H1 (cell line): ENCODE results near the gene PPP1R14B. TPM values are rescaled to one million over a fixed set of nuclear protein-coding genes. Genes with fewer than 3 reads are reported as not detected.

Experiments
- CTCF ChIA-PET: fragments of 300-600 bp; sonication (Branson Sonifier 250); formaldehyde crosslinking; loops from one replicate; lab custom pipeline; 2021; ENCODE audit not compliant: partially characterized antibody; lab: Charles Lee
- POLR2A ChIA-PET: fragments of 300-600 bp; sonication (Branson Sonifier 250); formaldehyde crosslinking; loops from one replicate; lab custom pipeline; 2021; ENCODE audit warnings: inconsistent platforms; ENCODE audit not compliant: partially characterized antibody; lab: Charles Lee
- DNase-seq, 2 experiments: peaks; one replicate each; pipeline versions ENCODE4 v3.0.0 to v3.0.0-alpha.2; 2010 to 2022; ENCODE audit warnings: low spot score in 2 of 2, low read depth in 1 of 2, mixed read lengths in 1 of 2
- FAIRE-seq: peaks from 2 replicates; lab custom pipeline; 2011; peaks lifted over from hg19 to GRCh38; lab: Jason Lieb, UNC
- H2AFZ ChIP-seq: 2 replicates; pipeline ENCODE4 v1.8.1; 2012; ENCODE audit warnings: low read length, inconsistent platforms
- H2AK5ac ChIP-seq: 2 replicates; pipeline ENCODE4 v1.6.1; 2013; ENCODE audit warnings: low read depth, low read length
- H2BK120ac ChIP-seq: replicated peaks from 2 replicates; pipeline ENCODE3; 2013; ENCODE audit warnings: low read depth, low read length, inconsistent platforms
- H2BK12ac ChIP-seq: 2 replicates; pipeline ENCODE4 v1.6.1; 2013; ENCODE audit warnings: low read depth, low read length
- H2BK15ac ChIP-seq: 2 replicates; pipeline ENCODE4 v1.6.1; 2013; ENCODE audit warnings: low read length
- H2BK20ac ChIP-seq: 2 replicates; pipeline ENCODE4 v1.6.1; 2013; ENCODE audit warnings: low read length
- H2BK5ac ChIP-seq: 2 replicates; pipeline ENCODE4 v1.6.1; 2013; ENCODE audit warnings: low read depth, low read length
- H3K14ac ChIP-seq: 2 replicates; pipeline ENCODE4 v1.6.1; 2013; ENCODE audit warnings: inconsistent platforms; ENCODE audit not compliant: insufficient read length
- H3K18ac ChIP-seq: 2 replicates; pipeline ENCODE4 v1.6.1; 2013; ENCODE audit warnings: low read length; ENCODE audit errors: extremely low read depth
- H3K23ac ChIP-seq: 2 replicates; pipeline ENCODE4 v1.6.1; 2013; ENCODE audit warnings: inconsistent platforms; ENCODE audit not compliant: insufficient read length
- H3K23me2 ChIP-seq: 2 replicates; pipeline ENCODE4 v1.6.1; 2013; ENCODE audit warnings: low read depth, low read length
- H3K27ac ChIP-seq: 2 replicates; pipeline ENCODE4 v1.6.1; 2011; ENCODE audit warnings: low read depth, low read length, inconsistent platforms
- H3K27me3 ChIP-seq, 4 experiments: replicated peaks in 1 of 4; 1 replicate in 1 of 4; 2 replicates in 3 of 4; pipeline versions ENCODE4 v1.6.1 to v1.8.1; 2011 to 2013; ENCODE audit warnings: low read length in 3 of 4, mild to moderate bottlenecking in 3 of 4, inconsistent platforms in 2 of 4, mixed read lengths in 2 of 4, moderate library complexity in 1 of 4; ENCODE audit not compliant: control insufficient read depth in 3 of 4, insufficient read depth in 3 of 4; ENCODE audit errors: extremely low read depth in 1 of 4
- H3K36me3 ChIP-seq, 4 experiments: 2 replicates each; pipeline versions ENCODE4 v1.6.1 to v1.8.1; 2011 to 2013; ENCODE audit warnings: mild to moderate bottlenecking in 4 of 4, low read length in 3 of 4, moderate library complexity in 2 of 4, control low read depth in 1 of 4, inconsistent platforms in 1 of 4; ENCODE audit not compliant: insufficient read depth in 4 of 4, control insufficient read depth in 2 of 4
- H3K4ac ChIP-seq: replicated peaks from 2 replicates; pipeline ENCODE3; 2013; ENCODE audit warnings: low read length, low read depth, mixed read lengths, inconsistent platforms; ENCODE audit not compliant: insufficient read length
- H3K4me1 ChIP-seq, 4 experiments: replicated peaks in 1 of 4; 1 replicate in 1 of 4; 2 replicates in 3 of 4; pipeline versions ENCODE4 v1.6.1 to v1.8.1; 2011 to 2013; ENCODE audit warnings: low read length in 3 of 4, inconsistent platforms in 2 of 4, mixed read lengths in 1 of 4; ENCODE audit not compliant: insufficient read depth in 4 of 4, control insufficient read depth in 3 of 4
- H3K4me2 ChIP-seq, 2 experiments: 2 replicates each; pipeline versions ENCODE4 v1.6.1 to v1.8.1; 2011 to 2013; ENCODE audit warnings: low read depth in 2 of 2, low read length in 2 of 2, control low read depth in 1 of 2, inconsistent platforms in 1 of 2, mild to moderate bottlenecking in 1 of 2; ENCODE audit not compliant: insufficient read depth in 1 of 2
- H3K4me3 ChIP-seq, 4 experiments: fragments of 200-600, 300-600 bp in 1 of 4; sonication (generic), shearing (Covaris generic), sonication (Bioruptor Twin) in 1 of 4; 2 replicates each; pipeline versions ENCODE4 v1.5.1 to v1.8.1; 2011 to 2016; ENCODE audit warnings: low read length in 4 of 4, low read depth in 3 of 4, control low read depth in 2 of 4, inconsistent platforms in 2 of 4, mild to moderate bottlenecking in 2 of 4, mixed read lengths in 1 of 4, moderate library complexity in 1 of 4; ENCODE audit not compliant: insufficient read depth in 2 of 4; ENCODE audit errors: extremely low read depth in 1 of 4
- H3K56ac ChIP-seq: replicated peaks from 2 replicates; pipeline ENCODE3; 2013; ENCODE audit warnings: low read depth, mild to moderate bottlenecking, mixed read lengths, low read length, inconsistent platforms; ENCODE audit not compliant: insufficient read length
- H3K79me1 ChIP-seq: 2 replicates; pipeline ENCODE4 v1.6.1; 2013; ENCODE audit warnings: low read depth, low read length, control low read depth
- H3K79me2 ChIP-seq, 2 experiments: 2 replicates each; pipeline versions ENCODE4 v1.6.1 to v1.8.1; 2012 to 2013; ENCODE audit warnings: low read length in 2 of 2, mild to moderate bottlenecking in 2 of 2, inconsistent platforms in 1 of 2; ENCODE audit not compliant: insufficient read depth in 2 of 2, control insufficient read depth in 1 of 2
- H3K9ac ChIP-seq, 4 experiments: replicated peaks in 1 of 4; 1 replicate in 1 of 4; 2 replicates in 3 of 4; pipeline versions ENCODE4 v1.6.1 to v1.8.1; 2011 to 2013; ENCODE audit warnings: low read depth in 3 of 4, low read length in 3 of 4, control low read depth in 2 of 4, mild to moderate bottlenecking in 2 of 4, moderate library complexity in 2 of 4, inconsistent platforms in 1 of 4; ENCODE audit errors: extremely low read depth in 1 of 4
- H3K9me3 ChIP-seq, 2 experiments: 2 replicates each; pipeline versions ENCODE4 v1.6.1 to v1.8.1; 2012 to 2013; ENCODE audit warnings: mild to moderate bottlenecking in 2 of 2, moderate library complexity in 2 of 2, control low read depth in 1 of 2, inconsistent platforms in 1 of 2, low read depth in 1 of 2, low read length in 1 of 2, mixed read lengths in 1 of 2; ENCODE audit not compliant: insufficient read depth in 2 of 2
- H4K20me1 ChIP-seq, 2 experiments: replicated peaks in 1 of 2; 2 replicates each; pipeline versions ENCODE3 to v1.8.1; 2011 to 2013; ENCODE audit warnings: inconsistent platforms in 2 of 2, low read length in 2 of 2, mild to moderate bottlenecking in 1 of 2; ENCODE audit not compliant: insufficient read depth in 2 of 2, control insufficient read depth in 1 of 2
- H4K5ac ChIP-seq: 2 replicates; pipeline ENCODE4 v1.6.1; 2013; ENCODE audit warnings: low read length, low read depth, mixed read lengths, inconsistent platforms; ENCODE audit not compliant: insufficient read length
- H4K8ac ChIP-seq: 2 replicates; pipeline ENCODE4 v1.8.0; 2013; ENCODE audit warnings: mild to moderate bottlenecking, moderate library complexity, low read length, inconsistent platforms; ENCODE audit not compliant: insufficient read depth; ENCODE audit errors: extremely low read depth
- H4K91ac ChIP-seq: replicated peaks from 2 replicates; pipeline ENCODE3; 2013; ENCODE audit warnings: low read length, mixed read lengths, inconsistent platforms; ENCODE audit not compliant: insufficient read length
- HDAC2 ChIP-seq, 2 experiments: fragments of 300-600 bp in 1 of 2; sonication (generic) in 1 of 2; IDR thresholded peaks; 2 replicates each; pipeline ENCODE4 v1.6.1; 2011 to 2012; ENCODE audit warnings: low read depth in 2 of 2, low read length in 2 of 2, mild to moderate bottlenecking in 2 of 2, moderate library complexity in 2 of 2, borderline replicate concordance in 1 of 2, inconsistent platforms in 1 of 2
- PHF8 ChIP-seq: fragments of 200-600 bp; sonication (generic); conservative IDR thresholded peaks from 2 replicates; pipeline ENCODE4 v1.7.1; 2012; ENCODE audit warnings: low read depth, mild to moderate bottlenecking, inconsistent platforms, low read length, moderate library complexity
- POLR2A ChIP-seq, 2 experiments: IDR thresholded peaks; 1 replicate in 1 of 2; 2 replicates in 1 of 2; pipeline ENCODE4 v1.6.1; 2011; ENCODE audit warnings: low read depth in 2 of 2, low read length in 2 of 2, mild to moderate bottlenecking in 2 of 2; ENCODE audit errors: control extremely low read depth in 1 of 2
- POLR2AphosphoS5 ChIP-seq: IDR thresholded peaks from 2 replicates; pipeline ENCODE4 v1.6.1; 2011; ENCODE audit warnings: low read depth, low read length
- RXRA ChIP-seq: IDR thresholded peaks from 2 replicates; pipeline ENCODE4 v1.6.1; 2011; ENCODE audit warnings: low read depth, mild to moderate bottlenecking, low read length, moderate library complexity; ENCODE audit not compliant: insufficient read depth
- SP2 ChIP-seq: IDR thresholded peaks from 2 replicates; pipeline ENCODE4 v1.6.1; 2012; ENCODE audit warnings: mild to moderate bottlenecking, low read length, inconsistent platforms
- TAF1 ChIP-seq: IDR thresholded peaks from 2 replicates; pipeline ENCODE4 v1.6.1; 2011; ENCODE audit warnings: mild to moderate bottlenecking, low read depth, low read length
- WGBS, 2 experiments: shearing (Covaris generic) in 1 of 2; methylation state at CpG; one replicate each; pipeline versions ENCODE4 v1.1.6 to v1.1.7; 2013 to 2015; ENCODE audit warnings: low lambda C conversion rate in 2 of 2, mixed read lengths in 2 of 2, inconsistent platforms in 1 of 2, low coverage in 1 of 2, missing lambda C conversion rate in 1 of 2; ENCODE audit not compliant: insufficient replicate concordance in 2 of 2, insufficient coverage in 1 of 2, insufficient read length in 1 of 2; ENCODE audit errors: extremely low coverage in 1 of 2, missing lambda C conversion rate in 1 of 2; 5-methylcytosine and 5-hydroxymethylcytosine counted together
- polyA plus RNA-seq, 7 experiments: library from polyadenylated mRNA; depleted of rRNA in 3 of 7; stranded (reverse) in 5 of 7; unstranded in 2 of 7; fragments of >200 nt in 5 of 7; fragments of 200-250 nt in 2 of 7; gene quantifications; 1 replicate in 5 of 7; 2 replicates in 1 of 7; 4 replicates in 1 of 7; pipeline versions ENCODE4 v1.2.1 to v1.2.3, GENCODE V29; 2011 to 2013; ENCODE audit warnings: missing spikeins in 2 of 7, mixed read lengths in 2 of 7
- total RNA-seq: library from RNA; stranded (reverse); fragmentation: NEBNext Ultra II Directional; extraction: Animal tissue kit (Norgen Biotek cat#: 25700); gene quantifications from 2 replicates; pipeline ENCODE4 v1.2.1, GENCODE V29; 2021
- TF ChIP-seq, protein P1 (sequence below): IDR thresholded peaks from 2 replicates; pipeline ENCODE4 v1.6.1; 2011; ENCODE audit warnings: low read depth, mild to moderate bottlenecking, low read length; ENCODE audit not compliant: insufficient read depth
- TF ChIP-seq, protein P2 (sequence below): IDR thresholded peaks from 2 replicates; pipeline ENCODE4 v1.6.1; 2011; ENCODE audit warnings: low read length, improper control_type of control experiment

The PPP1R14B gene
- total and polyA plus RNA-seq, 2 of the 8 experiments (the other 6 are each of a cell fraction or from before 2014, with no cell fraction given) = 265 to 419 TPM

DNA sequence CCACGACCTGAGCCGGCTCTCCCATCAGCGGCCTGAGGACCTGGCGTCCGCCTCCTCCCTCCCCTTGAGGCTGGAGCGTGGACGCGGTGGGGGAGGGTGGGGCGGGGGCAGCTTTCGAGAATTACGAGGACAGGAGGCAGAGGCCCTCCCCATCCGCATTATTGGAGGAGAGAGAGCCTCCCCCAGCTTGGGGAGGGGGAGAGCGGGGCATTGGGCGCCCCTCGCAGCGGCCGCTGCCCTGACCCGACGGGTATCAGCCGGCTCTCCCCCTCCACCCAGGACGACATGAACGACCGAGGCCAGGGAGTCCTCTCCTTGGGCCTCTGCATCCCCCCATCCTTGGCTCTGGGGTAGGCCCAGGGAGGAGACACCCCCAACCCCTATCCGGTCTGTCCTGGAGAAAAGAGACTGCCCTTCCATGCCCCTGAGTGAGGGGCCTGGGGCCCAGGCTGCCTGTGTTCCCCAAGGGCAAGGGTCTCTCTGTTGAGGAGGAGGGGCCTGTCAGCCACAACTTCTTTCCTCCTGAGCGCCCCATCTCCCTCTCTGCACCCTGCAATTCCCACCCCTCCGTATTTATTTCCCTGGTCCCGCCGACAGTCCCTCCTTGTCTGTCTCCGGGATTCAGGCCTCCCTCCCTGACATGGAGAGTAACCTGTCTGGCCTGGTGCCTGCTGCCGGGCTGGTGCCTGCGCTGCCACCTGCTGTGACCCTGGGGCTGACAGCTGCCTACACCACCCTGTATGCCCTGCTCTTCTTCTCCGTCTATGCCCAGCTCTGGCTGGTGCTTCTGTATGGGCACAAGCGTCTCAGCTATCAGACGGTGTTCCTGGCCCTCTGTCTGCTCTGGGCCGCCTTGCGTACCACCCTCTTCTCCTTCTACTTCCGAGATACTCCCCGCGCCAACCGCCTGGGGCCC is 39.4 kb upstream of the PPP1R14B start:
- no peak overlapping the region for H3K27ac ChIP-seq
- TF ChIP-seq PHF8 = no peak
- TF ChIP-seq, protein P1, sequence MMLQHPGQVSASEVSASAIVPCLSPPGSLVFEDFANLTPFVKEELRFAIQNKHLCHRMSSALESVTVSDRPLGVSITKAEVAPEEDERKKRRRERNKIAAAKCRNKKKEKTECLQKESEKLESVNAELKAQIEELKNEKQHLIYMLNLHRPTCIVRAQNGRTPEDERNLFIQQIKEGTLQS = no peak
- TF ChIP-seq HDAC2 (IDR thresholded peaks at IDR 0.05; ENCODE audit: borderline replicate concordance in 1 of 2, low read depth in 2 of 2, low read length in 2 of 2) = no peak
- TF ChIP-seq RXRA = no peak
- TF ChIP-seq, protein P2, sequence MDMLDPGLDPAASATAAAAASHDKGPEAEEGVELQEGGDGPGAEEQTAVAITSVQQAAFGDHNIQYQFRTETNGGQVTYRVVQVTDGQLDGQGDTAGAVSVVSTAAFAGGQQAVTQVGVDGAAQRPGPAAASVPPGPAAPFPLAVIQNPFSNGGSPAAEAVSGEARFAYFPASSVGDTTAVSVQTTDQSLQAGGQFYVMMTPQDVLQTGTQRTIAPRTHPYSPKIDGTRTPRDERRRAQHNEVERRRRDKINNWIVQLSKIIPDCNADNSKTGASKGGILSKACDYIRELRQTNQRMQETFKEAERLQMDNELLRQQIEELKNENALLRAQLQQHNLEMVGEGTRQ = no peak
- TF ChIP-seq SP2 = no peak
- TF ChIP-seq POLR2A (IDR thresholded peaks at IDR 0.05; ENCODE audit: control extremely low read depth in 1 of 2, low read depth in 2 of 2, low read length in 2 of 2) = no peak
- no peak for TF ChIP-seq TAF1
- TF ChIP-seq POLR2AphosphoS5 = no peak

More for the DNA sequence above, 39.4 kb upstream of the PPP1R14B start:
- Histone ChIP-seq H3K4me2 (peak overlapping the region; percentile 55 to 96), H3K4ac (no peak overlapping the region), H2BK120ac (no peak overlapping the region), H3K9me3 (no peaks in the 10 kb centered on the region), H3K4me1 (peaks cover 0 to 8% (median 4%) of the 10 kb centered on the region in 4 experiments; a peak in 5 of 7 replicates), H2AFZ (no peak overlapping the region), H3K36me3 (no peaks in the 10 kb centered on the region), H4K5ac (no peak overlapping the region), H3K23ac (no peak overlapping the region), H3K4me3 (peak overlapping the region; percentile 49 to 70 (median 60)), H3K56ac (no peak overlapping the region), H3K23me2 (peaks cover 10% of the 10 kb centered on the region; the same call in 1 of the 2 replicates), H4K8ac (no peak overlapping the region; the same call in 1 of the 2 replicates), H2BK15ac (no peak overlapping the region), H4K20me1 (peaks cover 5 to 14% of the 10 kb centered on the region in 2 experiments), H2AK5ac (no peak overlapping the region), H2BK12ac (no peak overlapping the region), H2BK5ac (no peak overlapping the region), H3K27me3 (peaks cover 11 to 22% (median 20%) of the 10 kb centered on the region in 4 experiments; a peak in 6 of 7 replicates), H3K18ac (peak overlapping the region; percentile 48), H3K79me2 (no peaks in the 10 kb centered on the region), H3K9ac (0 out of 7 replicates have a peak overlapping the region, but pooled peaks of 2 of the 4 experiments have one; percentile 1 to 30), H3K14ac (no peak overlapping the region), H4K91ac (no peak overlapping the region), H2BK20ac (no peak overlapping the region), H3K79me1 (no peaks in the 10 kb centered on the region)
- ChIA-PET POLR2A (interaction anchor here (1.1 to 9.5 kb wide), 7 partner anchors 9 to 79 kb away, joined by 3 to 79 read pairs (median 14); partner anchors contain the start of genes CATSPERZ, ESRRA, FERMT3 and PPP1R14B), CTCF (interaction anchor here (3.1 to 11.4 kb wide), 2 partner anchors 10 to 17 kb away, joined by 10 to 134 read pairs; partner anchors contain the start of genes CATSPERZ and ESRRA)
- DNase-seq (peak in 1 of 2 experiments; percentile 63), FAIRE-seq (no peak)
- 51% methylated on average over 24 of the region's 40 CpGs; no CpG with 5 or more reads in 1 of the 2 experiments for WGBS, 2 experiments
